Measurements from ENCODE around the gene SIGLEC7. TPM values are rescaled to one million over a fixed set of nuclear protein-coding genes. Genes with fewer than 3 reads are reported as not detected.
"Not testable (repeated sequence)": the region's sequence is repeated elsewhere in the genome, so short reads cannot be mapped to it uniquely, and the experiment has no call there.

The SIGLEC7 gene
- total RNA-seq, 1 experiment from 2014 or later = not detected

DNA sequence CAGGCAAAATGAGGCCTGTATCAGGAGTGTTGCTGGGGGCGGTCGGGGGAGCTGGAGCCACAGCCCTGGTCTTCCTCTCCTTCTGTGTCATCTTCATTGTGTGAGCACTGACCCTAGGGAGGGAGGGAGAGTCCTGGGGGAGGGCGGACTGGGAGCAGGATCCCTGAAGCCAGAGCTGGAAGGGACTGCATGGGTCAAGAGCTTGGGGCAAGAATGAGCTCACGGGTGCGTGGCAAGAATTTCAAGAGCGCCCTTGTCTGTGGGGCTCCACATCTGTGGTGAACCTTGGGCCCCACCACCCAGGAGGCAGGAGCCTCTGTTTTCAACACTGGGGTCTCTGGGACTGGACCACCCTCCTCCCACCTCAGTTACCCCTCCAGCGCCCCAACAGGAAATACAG, 4.7 kb downstream of the SIGLEC7 start:
- peaks cover 5% of the 10 kb centered on the region; the same call in 1 of the 2 replicates for H3K9me3 ChIP-seq
- peaks cover 9% of the 10 kb centered on the region for H3K27me3 ChIP-seq
- H3K36me3 ChIP-seq = no peaks in the 10 kb centered on the region
- H3K4me3 ChIP-seq = no peak overlapping the region
- DNase-seq = no peak

DNA sequence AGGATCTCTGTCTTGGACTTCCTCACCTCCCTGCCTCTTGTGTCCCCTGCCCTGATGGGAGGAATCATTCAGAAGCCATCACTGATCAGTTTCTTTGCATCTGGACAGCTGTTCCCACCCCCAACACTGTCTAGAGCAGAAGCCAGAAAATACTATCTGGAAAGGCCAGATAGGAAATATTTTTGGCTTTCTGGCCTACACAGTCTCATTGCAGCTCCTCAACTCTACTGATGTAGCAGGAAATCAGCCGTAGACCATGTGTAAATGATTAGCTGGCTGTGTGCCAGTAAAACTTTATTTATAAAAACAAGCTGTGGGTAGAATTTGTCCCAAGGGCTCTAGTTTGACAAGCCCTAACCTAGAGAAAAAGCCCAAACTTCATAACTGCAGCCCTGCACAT, 5.6 kb downstream of the SIGLEC7 start:
- Histone ChIP-seq H3K36me3 (no peaks in the 10 kb centered on the region), H3K9me3 (peaks cover 5% of the 10 kb centered on the region; the same call in 1 of the 2 replicates)

DNA sequence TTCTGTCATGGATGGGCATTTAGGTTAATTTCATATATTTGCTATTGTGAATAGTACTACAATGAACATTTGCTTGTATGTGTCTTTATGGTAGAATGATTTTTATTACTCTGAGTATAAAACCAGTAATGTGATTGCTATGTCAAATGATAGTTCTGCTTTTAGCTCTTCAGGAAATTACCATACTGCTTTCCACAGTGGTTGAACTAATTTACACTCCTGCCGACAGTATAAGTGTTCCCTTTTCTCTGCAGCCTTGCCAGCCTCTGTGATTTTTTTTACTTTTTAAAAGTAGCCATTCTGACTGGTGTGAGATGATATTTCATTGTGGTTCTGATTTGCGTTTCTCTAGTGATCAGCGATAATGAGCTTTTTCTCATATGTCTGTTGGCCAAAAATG, 6.5 kb downstream of the SIGLEC7 start:
- Histone ChIP-seq H3K4me3 (no peak overlapping the region), H3K36me3 (no peaks in the 10 kb centered on the region), H3K27me3 (peaks cover 5% of the 10 kb centered on the region), H3K9me3 (peaks cover 5% of the 10 kb centered on the region; the same call in 1 of the 2 replicates)
- DNase-seq = no peak

More for the DNA sequence above, 5.6 kb downstream of the SIGLEC7 start:
- Histone ChIP-seq H3K27me3 (peaks cover 5% of the 10 kb centered on the region), H3K4me3 (no peak overlapping the region)
- DNase-seq = no peak

DNA sequence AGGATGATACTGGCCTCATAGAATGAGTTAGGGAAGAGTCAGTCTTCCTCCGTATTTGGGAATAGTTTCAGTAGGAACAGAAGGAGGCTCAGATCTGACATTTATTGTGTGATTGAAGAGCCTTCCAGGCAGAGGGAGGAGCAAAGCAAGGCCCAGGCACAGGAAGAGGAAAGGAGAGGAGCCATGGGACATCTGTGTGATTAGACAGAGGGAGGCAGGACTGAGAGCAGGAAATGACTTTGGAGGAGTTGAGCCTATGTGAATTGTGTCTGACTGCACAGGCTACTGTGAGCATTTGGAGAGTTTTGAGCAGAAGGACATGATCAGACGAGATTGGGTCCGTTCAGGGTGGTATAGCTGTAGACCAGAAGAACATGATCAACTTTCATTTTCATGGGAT, 8.5 kb downstream of the SIGLEC7 start:
- H3K36me3 ChIP-seq = no peaks in the 10 kb centered on the region
- peaks cover 5% of the 10 kb centered on the region; the same call in 1 of the 2 replicates for H3K9me3 ChIP-seq
- peaks cover 5% of the 10 kb centered on the region for H3K27me3 ChIP-seq
- no peak for DNase-seq
- H3K4me3 ChIP-seq = no peak overlapping the region

DNA sequence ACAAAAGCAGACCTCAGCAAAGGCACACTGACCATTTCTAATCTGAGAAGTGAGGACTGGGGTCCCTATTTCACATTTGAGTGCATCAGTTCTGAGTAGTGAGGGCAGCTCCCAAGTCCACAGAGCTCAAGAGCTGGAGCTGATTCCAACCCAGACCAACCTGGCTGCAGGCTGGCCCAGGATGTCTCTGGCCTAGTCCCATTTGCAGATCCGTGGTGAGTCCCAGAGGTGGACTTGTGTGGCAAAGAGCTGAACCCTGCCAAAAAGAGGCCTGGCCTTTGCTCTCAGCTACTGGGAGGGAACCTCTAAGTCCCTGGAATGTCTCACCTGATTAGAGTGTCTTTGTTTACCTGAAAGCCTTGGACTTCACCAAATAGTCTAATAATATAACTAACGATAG, 14.6 kb downstream of the SIGLEC7 start:
- DNase-seq = no peak
- no peaks in the 10 kb centered on the region for H3K9me3 ChIP-seq
- H3K36me3 ChIP-seq = no peaks in the 10 kb centered on the region
- peaks cover 16% of the 10 kb centered on the region; the same call in 1 of the 2 replicates for H3K27me3 ChIP-seq
- H3K4me3 ChIP-seq = no peak overlapping the region

DNA sequence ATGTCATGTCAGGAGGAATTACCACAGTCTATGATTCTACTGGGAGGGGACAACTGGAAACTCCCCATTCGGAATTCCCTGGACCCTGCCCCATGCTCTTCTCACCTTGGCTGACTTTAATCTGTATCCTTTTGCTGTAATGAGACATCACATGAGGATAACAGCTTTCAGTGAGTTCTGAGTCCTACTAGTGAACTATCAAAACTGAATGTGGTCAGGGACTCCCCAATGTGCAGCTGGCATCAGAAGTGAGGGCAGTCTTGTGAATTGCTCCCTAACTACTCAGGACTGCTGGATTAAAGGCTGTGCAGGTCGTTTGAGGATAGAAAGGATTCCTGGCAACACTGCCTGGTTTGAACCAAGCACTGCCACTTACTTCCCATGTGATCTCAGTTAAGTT, 15.2 kb downstream of the SIGLEC7 start:
- H3K4me3 ChIP-seq = no peak overlapping the region
- H3K27me3 ChIP-seq = peaks cover 16% of the 10 kb centered on the region; the same call in 1 of the 2 replicates
- no peaks in the 10 kb centered on the region for H3K36me3 ChIP-seq
- no peaks in the 10 kb centered on the region for H3K9me3 ChIP-seq
- no peak for DNase-seq

DNA sequence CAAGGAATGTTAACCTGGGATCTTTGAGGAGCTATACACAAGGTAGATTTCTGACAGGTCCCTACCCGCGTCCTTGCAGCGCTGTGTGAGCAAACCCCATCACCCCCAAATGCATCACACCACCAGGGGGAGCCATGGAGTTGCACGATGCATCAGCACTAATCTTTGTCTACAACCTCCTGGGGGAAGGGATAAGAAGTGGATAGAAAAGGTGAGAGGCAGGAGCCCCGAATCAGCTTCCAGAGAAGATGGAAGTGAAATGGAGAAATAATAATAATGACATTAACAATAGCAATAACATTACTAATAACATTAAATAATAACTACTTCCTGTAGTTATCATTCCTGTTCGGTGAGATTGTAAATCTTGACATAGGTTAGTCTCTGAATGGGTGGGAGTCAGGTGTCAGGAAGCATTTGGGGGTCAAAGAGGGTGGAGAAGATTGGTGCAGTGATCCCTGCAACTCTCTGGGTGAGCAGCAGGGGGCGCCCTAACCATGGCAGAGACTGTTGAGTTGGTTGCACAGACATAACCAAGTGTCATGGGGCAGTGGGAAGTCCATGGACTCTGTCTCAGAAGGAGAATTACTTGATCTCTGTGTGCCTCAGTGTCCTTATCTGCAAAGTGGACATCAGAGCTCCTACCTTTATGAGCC, 16.5 kb downstream of the SIGLEC7 start:
- H3K4me3 ChIP-seq = no peak overlapping the region
- no peaks in the 10 kb centered on the region for H3K36me3 ChIP-seq
- peak; percentile 37 for DNase-seq
- H3K9me3 ChIP-seq = no peaks in the 10 kb centered on the region
- peaks cover 18% of the 10 kb centered on the region; the same call in 1 of the 2 replicates for H3K27me3 ChIP-seq

DNA sequence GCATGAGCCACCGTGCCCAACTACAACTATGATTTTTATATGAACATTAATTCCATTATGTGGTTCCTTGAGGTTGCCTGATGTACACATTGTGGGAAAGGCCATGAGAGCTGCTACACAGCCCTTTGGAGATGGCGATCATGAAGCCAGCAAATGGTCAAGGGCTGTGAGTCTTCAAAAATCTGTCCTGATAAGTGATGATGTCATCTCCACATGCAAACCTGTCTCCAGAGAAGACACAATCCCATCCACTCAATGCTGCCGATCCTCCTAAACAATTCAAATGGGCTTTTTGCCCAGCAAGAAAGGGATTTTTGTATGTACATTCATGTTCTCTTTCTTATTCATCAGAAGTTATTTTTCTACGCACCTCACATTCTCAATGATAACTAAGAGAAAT, 17.6 kb downstream of the SIGLEC7 start:
- no peaks in the 10 kb centered on the region for H3K36me3 ChIP-seq
- H3K4me3 ChIP-seq = no peak overlapping the region
- H3K27me3 ChIP-seq = peaks cover 18% of the 10 kb centered on the region; the same call in 1 of the 2 replicates
- DNase-seq = no peak
- no peaks in the 10 kb centered on the region for H3K9me3 ChIP-seq

DNA sequence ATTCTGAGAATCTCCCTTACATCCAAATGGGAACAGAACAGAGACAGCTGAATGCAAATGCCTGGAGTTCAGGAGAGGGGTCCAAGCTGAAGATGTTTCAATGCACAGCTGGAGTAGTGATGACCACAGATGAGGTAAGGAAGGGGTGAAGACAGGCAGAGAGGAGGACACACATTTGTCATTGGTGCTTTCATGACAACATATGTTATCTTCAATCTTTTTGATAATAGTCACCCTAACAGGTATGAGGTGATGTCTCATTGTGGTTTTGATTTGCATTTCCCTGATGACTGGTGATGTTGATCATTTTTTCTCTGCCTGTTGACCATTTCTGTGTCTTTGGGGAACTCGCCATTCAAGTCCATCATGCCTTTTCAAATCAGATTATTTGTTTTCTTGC, 19.2 kb downstream of the SIGLEC7 start:
- Histone ChIP-seq H3K4me3 (no peak overlapping the region), H3K9me3 (no peaks in the 10 kb centered on the region), H3K36me3 (no peaks in the 10 kb centered on the region), H3K27me3 (peaks cover 24% of the 10 kb centered on the region; the same call in 1 of the 2 replicates)
- DNase-seq = no peak

DNA sequence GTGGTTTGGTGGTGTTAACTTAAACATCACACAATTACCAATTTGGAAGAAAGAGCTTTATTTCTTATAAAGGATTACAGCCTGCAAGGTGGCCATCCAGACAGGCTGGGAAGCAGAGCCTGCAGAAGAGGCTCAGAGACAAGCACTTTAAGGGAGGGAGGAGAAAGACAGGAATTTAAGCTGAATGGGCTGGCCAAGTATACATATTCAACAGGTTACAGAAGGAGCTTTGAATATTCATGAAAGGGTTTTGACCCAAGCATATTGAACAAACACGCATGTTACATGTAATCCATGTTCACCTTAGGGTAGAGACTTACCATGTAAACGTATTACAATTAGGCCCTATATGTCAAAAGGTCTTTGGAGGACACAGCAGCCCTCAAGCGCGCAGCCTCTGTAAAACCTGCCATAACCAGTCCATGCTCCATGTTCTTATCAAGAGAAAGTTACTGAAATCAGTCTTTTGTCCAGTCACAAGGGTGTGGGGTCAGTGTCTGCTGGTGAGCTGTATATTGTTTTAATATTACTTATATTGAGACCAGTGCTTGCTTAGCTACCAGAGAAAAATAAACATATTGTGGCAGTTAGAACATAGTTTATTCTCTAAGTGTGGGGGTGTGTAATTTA, 19.9 kb downstream of the SIGLEC7 start:
- H3K36me3 ChIP-seq = no peaks in the 10 kb centered on the region
- peaks cover 20% of the 10 kb centered on the region; the same call in 1 of the 2 replicates for H3K27me3 ChIP-seq
- DNase-seq = no peak
- no peaks in the 10 kb centered on the region for H3K9me3 ChIP-seq
- no peak overlapping the region for H3K4me3 ChIP-seq

DNA sequence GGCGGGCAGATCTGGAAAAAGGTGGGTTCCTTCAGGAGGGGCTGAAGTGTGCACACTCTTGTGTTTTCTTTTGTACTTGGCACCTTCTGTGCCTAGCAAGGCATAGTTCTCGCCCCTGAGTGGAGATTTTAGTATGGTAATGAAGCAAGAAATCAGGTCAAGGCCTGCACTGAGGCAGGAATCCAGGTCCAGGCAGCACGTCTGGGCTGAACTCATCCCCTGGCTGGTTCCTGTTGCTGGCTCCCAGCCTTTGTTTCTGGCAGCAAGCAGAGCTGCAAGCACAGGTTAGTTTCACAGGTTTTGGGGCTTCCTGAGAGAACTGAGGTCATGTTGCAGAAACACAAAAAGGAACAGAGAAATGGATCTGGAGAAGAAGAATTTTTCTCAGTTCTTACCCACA, 21.2 kb downstream of the SIGLEC7 start:
- Histone ChIP-seq H3K4me3 (no peak overlapping the region), H3K9me3 (no peaks in the 10 kb centered on the region), H3K27me3 (peaks cover 10% of the 10 kb centered on the region; the same call in 1 of the 2 replicates), H3K36me3 (no peaks in the 10 kb centered on the region)
- no peak for DNase-seq

DNA sequence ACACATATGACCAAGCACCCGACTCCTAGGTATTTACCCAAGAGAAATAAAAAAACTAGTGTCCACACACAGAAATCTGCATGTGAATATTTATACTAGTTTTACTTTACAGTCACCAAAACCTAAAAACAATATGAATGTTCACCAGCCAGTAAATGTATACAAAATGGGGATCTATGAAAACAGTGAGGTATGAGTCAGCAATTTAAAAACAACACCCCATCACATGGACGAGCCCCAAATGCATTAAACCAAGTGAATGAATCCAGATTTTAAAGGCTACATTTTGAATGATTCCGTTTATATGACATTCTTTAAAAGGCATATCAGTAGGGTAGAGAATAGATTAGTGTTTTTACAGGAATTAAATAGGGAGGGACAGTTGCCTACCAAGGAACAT, 22.1 kb downstream of the SIGLEC7 start:
- no peak overlapping the region for H3K4me3 ChIP-seq
- peaks cover 8% of the 10 kb centered on the region; the same call in 1 of the 2 replicates for H3K27me3 ChIP-seq
- no peaks in the 10 kb centered on the region for H3K36me3 ChIP-seq
- 0 out of 2 replicates have a peak, but pooled peaks cover 2% of the 10 kb centered on the region for H3K9me3 ChIP-seq
- no peak for DNase-seq

DNA sequence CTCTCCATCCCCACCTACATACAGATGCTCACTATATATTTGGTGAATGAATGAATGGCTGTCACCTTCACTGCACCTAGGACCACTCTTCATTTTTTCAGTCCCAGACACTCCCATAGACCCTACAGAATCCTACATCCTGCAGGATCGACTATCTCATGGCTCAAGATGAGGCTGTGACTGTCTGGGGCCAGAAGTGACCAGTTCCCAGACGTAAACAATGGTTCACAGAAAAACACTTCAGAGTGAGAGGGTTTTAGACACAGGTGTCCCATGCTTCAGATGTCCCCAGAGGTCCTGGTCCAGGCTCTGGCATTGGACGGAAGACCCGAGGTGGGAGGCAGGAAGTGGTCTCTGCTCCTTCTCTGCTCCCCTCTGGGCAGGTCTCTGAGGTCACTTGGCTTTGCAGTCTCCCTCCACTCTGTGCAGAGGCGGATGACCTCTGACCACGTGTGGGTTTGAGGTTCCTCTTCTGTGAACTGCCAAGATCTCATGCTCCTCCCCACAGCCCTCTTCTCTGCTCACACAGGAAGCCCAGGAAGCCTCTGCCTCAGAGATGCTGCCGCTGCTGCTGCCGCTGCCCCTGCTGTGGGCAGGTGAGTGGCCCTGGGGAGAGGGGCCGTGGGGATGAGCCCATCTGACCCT, 24.9 kb downstream of the SIGLEC7 start:
- Histone ChIP-seq H3K27me3 (peaks cover 27% of the 10 kb centered on the region), H3K4me3 (no peak overlapping the region), H3K36me3 (no peaks in the 10 kb centered on the region), H3K9me3 (0 out of 2 replicates have a peak, but pooled peaks cover 2% of the 10 kb centered on the region)
- DNase-seq = no peak

DNA sequence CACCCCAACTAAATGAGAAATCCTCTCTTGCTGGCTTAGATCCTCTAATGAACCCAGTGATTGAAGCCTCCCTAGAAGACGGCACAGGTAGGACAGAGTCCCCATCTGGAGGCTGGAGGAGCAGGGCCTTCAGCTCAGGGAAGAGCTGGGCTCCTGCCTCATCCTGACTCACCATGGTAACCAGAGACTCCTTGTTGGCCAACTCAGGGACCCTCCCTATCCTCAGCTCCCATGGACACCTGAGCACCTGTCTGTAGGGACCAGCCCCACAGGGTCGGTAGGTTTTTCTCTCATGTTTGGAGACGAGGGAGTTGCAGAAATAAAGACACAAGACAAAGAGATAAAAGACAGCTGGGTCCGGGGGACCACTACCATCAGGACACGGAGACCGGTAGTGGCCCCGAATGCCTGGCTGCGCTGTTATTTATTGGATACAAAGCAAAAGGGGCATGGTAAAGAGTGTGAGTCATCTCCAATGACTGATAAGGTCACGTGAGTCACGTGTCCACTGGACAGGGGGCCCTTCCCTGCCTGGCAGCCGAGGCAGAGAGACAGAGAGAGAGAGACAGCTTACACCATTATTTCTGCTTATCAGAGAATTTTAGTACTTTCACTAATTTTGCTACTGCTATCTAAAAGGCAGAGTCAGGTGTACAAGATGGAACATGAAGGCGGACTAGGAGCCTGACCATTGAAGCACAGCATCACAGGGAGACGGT, 26.6 kb downstream of the SIGLEC7 start:
- no peak for DNase-seq
- no peak overlapping the region for H3K4me3 ChIP-seq
- 0 out of 2 replicates have a peak, but pooled peaks cover 2% of the 10 kb centered on the region for H3K9me3 ChIP-seq
- H3K36me3 ChIP-seq = no peaks in the 10 kb centered on the region
- H3K27me3 ChIP-seq = peaks cover 28% of the 10 kb centered on the region

DNA sequence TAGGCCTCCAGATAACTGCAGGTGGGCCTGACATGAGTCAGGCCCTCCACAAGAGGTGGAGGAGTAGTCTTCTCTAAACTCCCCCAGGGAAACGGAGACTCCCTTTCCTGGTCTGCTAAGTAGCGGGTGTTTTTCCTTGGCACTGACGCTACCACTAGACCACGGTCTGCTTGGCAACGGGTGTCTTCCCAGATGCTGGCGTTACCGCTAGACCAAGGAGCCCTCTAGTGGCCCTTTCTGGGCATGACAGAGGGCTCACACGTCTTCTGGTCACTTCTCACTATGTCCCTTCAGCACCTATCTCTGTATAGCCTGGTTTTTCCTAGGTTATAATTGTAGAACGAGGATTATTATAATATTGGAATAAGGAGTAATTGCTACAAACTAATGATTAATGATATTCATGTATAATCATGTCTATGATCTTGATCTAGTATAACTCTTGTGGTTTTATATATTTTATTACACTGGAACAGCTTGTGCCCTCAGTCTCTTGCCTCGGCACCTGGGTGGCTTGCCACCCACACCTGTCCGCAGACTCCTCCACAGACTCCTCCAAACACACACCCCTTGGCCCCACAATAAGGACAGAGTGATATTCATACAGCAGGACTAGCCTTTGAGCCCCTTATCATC, 27.3 kb downstream of the SIGLEC7 start:
- H3K36me3 ChIP-seq, H3K4me3 ChIP-seq, H3K9me3 ChIP-seq: not testable (repeated sequence)
- H3K27me3 ChIP-seq = peaks cover 32% of the 10 kb centered on the region
- peak; percentile 68 for DNase-seq

DNA sequence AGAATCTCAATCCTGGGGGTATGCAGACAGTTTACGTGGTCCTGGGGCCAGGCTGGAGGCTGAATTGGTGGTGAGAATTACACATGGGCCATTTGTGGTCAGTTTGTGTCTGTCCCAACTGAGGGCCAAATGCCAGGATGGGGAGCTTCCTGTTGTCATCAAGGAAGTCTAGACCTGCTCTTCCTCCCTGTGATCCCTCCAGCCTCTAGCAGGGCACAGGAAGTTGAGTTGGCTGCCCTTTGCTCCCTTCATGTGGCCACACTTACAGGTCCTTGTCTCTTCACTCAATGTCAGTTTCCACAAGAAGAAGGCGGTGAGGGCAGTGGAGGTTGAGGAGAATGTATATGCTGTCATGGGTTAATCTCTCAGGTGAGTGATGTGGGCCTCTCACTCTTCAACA, 30.1 kb downstream of the SIGLEC7 start:
- peaks cover 34% of the 10 kb centered on the region for H3K27me3 ChIP-seq
- H3K36me3 ChIP-seq = no peaks in the 10 kb centered on the region
- H3K4me3 ChIP-seq = no peak overlapping the region
- H3K9me3 ChIP-seq = 0 out of 2 replicates have a peak, but pooled peaks cover 2% of the 10 kb centered on the region
- no peak for DNase-seq
